ENCODE results near the gene TMPRSS15. TPM values are rescaled to one million over a fixed set of nuclear protein-coding genes. Genes with fewer than 3 reads are reported as not detected.

TMPRSS15 gene
- total RNA-seq, 1 experiment from 2014 or later: not detected

DNA sequence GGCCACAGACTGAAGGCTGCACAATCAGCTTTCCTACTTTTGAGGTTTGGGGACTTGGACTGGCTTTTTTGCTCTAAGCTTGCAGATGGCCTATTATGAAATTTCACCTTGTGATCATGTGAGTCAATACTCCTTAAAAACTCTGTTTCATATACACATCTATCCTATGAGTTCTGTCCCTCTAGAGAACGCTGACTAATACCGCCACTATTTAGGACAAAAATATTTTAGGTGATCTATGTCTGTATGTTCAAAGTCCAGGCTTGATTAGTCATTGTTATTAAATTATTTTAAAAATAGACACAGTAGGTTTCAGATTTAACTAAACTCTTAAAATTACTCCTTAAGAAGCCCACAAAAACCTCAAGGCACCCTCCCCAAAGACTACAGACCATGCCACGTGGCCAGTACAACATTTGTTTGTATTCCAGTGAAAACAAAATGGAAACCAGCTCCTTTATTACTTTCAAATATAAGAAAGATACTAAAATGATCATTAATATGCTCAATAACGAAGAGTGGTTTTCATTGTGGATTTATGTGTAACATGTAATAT lies 63.1 kb downstream of the TMPRSS15 start:
- BruUV-seq (replicated peaks): no TSS peak
- ATAC-seq (no peak), DNase-seq (ENCODE audit: low read depth, low spot score) (no peak)
- Histone ChIP-seq H3K27ac (ENCODE audit: low read depth, low read length) (no peak overlapping the region), H3K4me1 (ENCODE audit: control insufficient read depth in 1 of 2, insufficient read depth in 2 of 2, low read length in 2 of 2) (no peaks in the 10 kb centered on the region), H3K27me3 (ENCODE audit: insufficient read depth, low read length) (no peaks in the 10 kb centered on the region), H3K9me2 (ENCODE audit: insufficient read depth) (no peaks in the 10 kb centered on the region), H4K20me1 (ENCODE audit: insufficient read depth) (no peaks in the 10 kb centered on the region), H3K9ac (ENCODE audit: low read length) (no peak overlapping the region), H3K4me3 (replicated peaks in 1 of 2; ENCODE audit: low read depth in 1 of 2, low read length in 2 of 2) (no peak overlapping the region), H3K79me2 (ENCODE audit: insufficient read depth, low read length) (no peaks in the 10 kb centered on the region), H3K36me3 (ENCODE audit: control insufficient read depth in 1 of 2, insufficient read depth in 2 of 2, low read length in 2 of 2) (no peaks in the 10 kb centered on the region), H3K4me2 (ENCODE audit: low read length) (no peak overlapping the region), H2AFZ (ENCODE audit: low read depth, low read length, poor library complexity, severe bottlenecking) (no peak overlapping the region), H3K9me3 (ENCODE audit: control insufficient read depth in 1 of 2, insufficient read depth in 1 of 2, low read depth in 1 of 2, low read length in 2 of 2) (peaks cover 8 to 26% of the 10 kb centered on the region in 2 experiments; a peak in 2 of 4 replicates)
- intact Hi-C loops (cut with micrococcal nuclease): no loop called here
- ChIA-PET POLR2A (no interaction called here), CTCF (no interaction called here), RAD21 (ENCODE audit: low non-redundant PET in 1 of 2, low total read pairs in 2 of 2, uncharacterized antibody in 2 of 2, unreplicated experiment in 2 of 2) (no interaction called here)
- TF ChIP-seq ELF1 (IDR thresholded peaks at IDR 0.05; ENCODE audit: borderline replicate concordance, low read depth) (no peak), MAX (IDR thresholded peaks at IDR 0.05) (no peak), ZFX (IDR thresholded peaks at IDR 0.05) (no peak), RAD21 (IDR thresholded peaks at IDR 0.05; ENCODE audit: low read depth) (no peak), EZH2phosphoT487 (IDR thresholded peaks at IDR 0.05; ENCODE audit: borderline replicate concordance) (no peak), YY1 (IDR thresholded peaks at IDR 0.05; ENCODE audit: extremely low read depth, insufficient replicate concordance, low read depth, low read length) (no peak)

- ChIA-PET RAD21 (ENCODE audit: low non-redundant PET in 1 of 2, low total read pairs in 2 of 2, uncharacterized antibody in 2 of 2, unreplicated experiment in 2 of 2) (no interaction called here), CTCF (no interaction called here), POLR2A (no interaction called here)
- Histone ChIP-seq H3K27ac (ENCODE audit: low read depth, low read length) (no peak overlapping the region), H3K9me3 (ENCODE audit: control insufficient read depth in 1 of 2, insufficient read depth in 1 of 2, low read depth in 1 of 2, low read length in 2 of 2) (peaks cover 13 to 17% of the 10 kb centered on the region in 2 experiments; a peak in 2 of 4 replicates), H4K20me1 (ENCODE audit: insufficient read depth) (no peaks in the 10 kb centered on the region), H3K79me2 (ENCODE audit: insufficient read depth, low read length) (no peaks in the 10 kb centered on the region), H3K9me2 (ENCODE audit: insufficient read depth) (no peaks in the 10 kb centered on the region), H3K9ac (ENCODE audit: low read length) (no peak overlapping the region), H3K36me3 (ENCODE audit: control insufficient read depth in 1 of 2, insufficient read depth in 2 of 2, low read length in 2 of 2) (no peaks in the 10 kb centered on the region), H3K4me1 (ENCODE audit: control insufficient read depth in 1 of 2, insufficient read depth in 2 of 2, low read length in 2 of 2) (no peaks in the 10 kb centered on the region), H3K27me3 (ENCODE audit: insufficient read depth, low read length) (no peaks in the 10 kb centered on the region), H2AFZ (ENCODE audit: low read depth, low read length, poor library complexity, severe bottlenecking) (no peak overlapping the region), H3K4me2 (ENCODE audit: low read length) (no peak overlapping the region), H3K4me3 (replicated peaks in 1 of 2; ENCODE audit: low read depth in 1 of 2, low read length in 2 of 2) (no peak overlapping the region)
- BruUV-seq (replicated peaks): no TSS peak
- DNase-seq (ENCODE audit: low read depth, low spot score) (no peak), ATAC-seq (no peak)
- TF ChIP-seq, protein P1, sequence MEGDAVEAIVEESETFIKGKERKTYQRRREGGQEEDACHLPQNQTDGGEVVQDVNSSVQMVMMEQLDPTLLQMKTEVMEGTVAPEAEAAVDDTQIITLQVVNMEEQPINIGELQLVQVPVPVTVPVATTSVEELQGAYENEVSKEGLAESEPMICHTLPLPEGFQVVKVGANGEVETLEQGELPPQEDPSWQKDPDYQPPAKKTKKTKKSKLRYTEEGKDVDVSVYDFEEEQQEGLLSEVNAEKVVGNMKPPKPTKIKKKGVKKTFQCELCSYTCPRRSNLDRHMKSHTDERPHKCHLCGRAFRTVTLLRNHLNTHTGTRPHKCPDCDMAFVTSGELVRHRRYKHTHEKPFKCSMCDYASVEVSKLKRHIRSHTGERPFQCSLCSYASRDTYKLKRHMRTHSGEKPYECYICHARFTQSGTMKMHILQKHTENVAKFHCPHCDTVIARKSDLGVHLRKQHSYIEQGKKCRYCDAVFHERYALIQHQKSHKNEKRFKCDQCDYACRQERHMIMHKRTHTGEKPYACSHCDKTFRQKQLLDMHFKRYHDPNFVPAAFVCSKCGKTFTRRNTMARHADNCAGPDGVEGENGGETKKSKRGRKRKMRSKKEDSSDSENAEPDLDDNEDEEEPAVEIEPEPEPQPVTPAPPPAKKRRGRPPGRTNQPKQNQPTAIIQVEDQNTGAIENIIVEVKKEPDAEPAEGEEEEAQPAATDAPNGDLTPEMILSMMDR (IDR thresholded peaks at IDR 0.05 in 2 of 3, conservative IDR thresholded peaks at IDR 0.05 in 1 of 3; ENCODE audit: borderline replicate concordance in 1 of 3, insufficient read depth in 1 of 3, low read depth in 2 of 3, low read length in 2 of 3): no peak
- TF ChIP-seq TCF7L2 (IDR thresholded peaks at IDR 0.05; ENCODE audit: borderline replicate concordance, extremely low read depth, insufficient read depth, insufficient read length): no peak
- TF ChIP-seq RAD21 (IDR thresholded peaks at IDR 0.05; ENCODE audit: low read depth): no peak
- no peak for TF ChIP-seq ZNF274 (IDR thresholded peaks at IDR 0.05; ENCODE audit: low read depth, low read length)
- intact Hi-C loops (cut with micrococcal nuclease): no loop called here
These were observed 67.8 kb downstream of the TMPRSS15 start for GRCh38 chr21:18335651-18336236.

Data from HCT116 (cell line).